Activated naive CD4-positive, alpha-beta T cell treated with anti-CD3 and anti-CD28 coated beads for 36 hours (primary cell): Measurements from ENCODE around the gene GOLGA6L9. TPM values are rescaled to one million over a fixed set of nuclear protein-coding genes. Genes with fewer than 3 reads are reported as not detected.
"Not testable (repeated sequence)": the region's sequence is repeated elsewhere in the genome, so short reads cannot be mapped to it uniquely, and the experiment has no call there.

Source experiments
- CTCF ChIA-PET: fragments of 350-600 bp; sonication (Branson Sonifier 250); formaldehyde crosslinking; loops from one replicate; lab custom pipeline; 2021; ENCODE audit warnings: antibody characterized with exemption; lab: Charles Lee
- DNase-seq: peaks from one replicate; pipeline ENCODE4 v3.0.0-alpha.2; 2020
- H3K27ac Mint-ChIP-seq: one replicate; pipeline ENCODE4 v1.8.0; 2021; ENCODE audit warnings: mild to moderate bottlenecking, mixed read lengths
- H3K27me3 Mint-ChIP-seq: one replicate; pipeline ENCODE4 v1.8.0; 2021; ENCODE audit warnings: low read depth, mixed read lengths
- H3K36me3 Mint-ChIP-seq: one replicate; pipeline ENCODE4 v1.8.0; 2021; ENCODE audit warnings: low read depth, mixed read lengths
- H3K4me1 Mint-ChIP-seq: one replicate; pipeline ENCODE4 v1.8.0; 2021; ENCODE audit warnings: low read depth, mixed read lengths
- H3K4me3 Mint-ChIP-seq: one replicate; pipeline ENCODE4 v1.8.0; 2021; ENCODE audit warnings: mild to moderate bottlenecking, moderate library complexity, mixed read lengths
- H3K9me3 Mint-ChIP-seq: one replicate; pipeline ENCODE4 v1.8.0; 2021; ENCODE audit warnings: mixed read lengths
- intact Hi-C: fragments of 100-400 bp; cut with micrococcal nuclease; formaldehyde crosslinking; loops from one replicate; pipeline ENCODE4 v1.15.1; 2023
- total RNA-seq, 2 experiments: library from RNA; stranded (reverse); gene quantifications; one replicate each; pipeline ENCODE4 v1.2.3, GENCODE V29; 2021

GOLGA6L9 gene, protein sequence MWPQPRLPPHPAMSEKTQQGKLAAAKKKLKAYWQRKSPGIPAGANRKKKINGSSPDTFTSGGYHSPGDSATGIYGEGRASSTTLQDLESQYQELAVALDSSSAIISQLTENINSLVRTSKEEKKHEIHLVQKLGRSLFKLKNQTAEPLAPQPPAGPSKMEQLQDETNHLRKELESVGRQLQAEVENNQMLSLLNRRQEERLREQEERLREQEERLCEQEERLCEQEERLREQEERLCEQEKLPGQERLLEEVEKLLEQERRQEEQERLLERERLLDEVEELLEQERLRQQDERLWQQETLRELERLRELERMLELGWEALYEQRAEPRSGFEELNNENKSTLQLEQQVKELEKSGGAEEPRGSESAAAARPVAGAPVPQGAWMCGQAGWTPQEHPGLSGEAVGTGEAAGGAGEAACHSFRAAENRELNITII
- 1 to 10 TPM; 1.8 to 2.1 TPM for total RNA-seq

GRCh38 chr15:82429693-82430092 is at the start of gene GOLGA6L9:
Gene GOLGA6L9 (plus strand): TSS chr15:82429816. CDS start chr15:82430080, 264 bp downstream.
- H3K4me1 Mint-ChIP-seq, H3K27ac Mint-ChIP-seq, H3K36me3 Mint-ChIP-seq, CTCF ChIA-PET, H3K4me3 Mint-ChIP-seq, intact Hi-C loops, H3K27me3 Mint-ChIP-seq, DNase-seq, H3K9me3 Mint-ChIP-seq: not testable (repeated sequence)

DNA sequence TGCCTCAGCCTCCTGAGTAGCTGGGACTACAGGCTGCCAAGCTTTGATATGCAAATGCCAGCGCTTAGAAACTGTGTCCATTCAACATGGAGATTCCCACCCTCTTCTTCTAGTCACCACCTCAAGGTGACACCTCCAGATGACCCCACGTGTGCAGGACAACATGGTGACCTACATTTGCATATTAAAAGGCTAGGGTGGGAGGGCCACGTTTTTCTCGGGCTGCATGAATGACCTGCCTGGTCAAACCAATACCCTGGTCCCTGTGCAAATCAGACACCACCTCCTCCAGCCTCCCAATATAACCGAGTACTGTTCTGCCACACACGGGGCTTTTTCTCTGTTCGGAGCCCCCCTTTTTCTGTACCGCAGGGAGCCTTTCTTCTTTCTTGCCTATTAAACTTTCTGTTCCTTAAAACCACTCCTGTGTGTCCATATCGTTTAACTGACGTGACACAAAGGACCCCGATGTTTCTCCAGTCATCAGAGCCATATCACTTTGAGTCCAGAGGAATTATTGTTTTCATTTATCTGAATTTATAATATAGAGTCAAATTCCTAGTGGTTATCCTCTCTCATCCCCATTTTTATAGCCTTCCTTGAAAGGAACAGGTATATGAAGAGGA is 48.2 kb upstream of the GOLGA6L9 start:
- H3K36me3 Mint-ChIP-seq, H3K4me3 Mint-ChIP-seq, H3K9me3 Mint-ChIP-seq, H3K27me3 Mint-ChIP-seq, intact Hi-C loops, CTCF ChIA-PET, H3K4me1 Mint-ChIP-seq, DNase-seq, H3K27ac Mint-ChIP-seq: not testable (repeated sequence)

GRCh38 chr15:82387209-82387608 is 42.4 kb upstream of the GOLGA6L9 start:
- CTCF ChIA-PET, DNase-seq, H3K4me1 Mint-ChIP-seq, H3K36me3 Mint-ChIP-seq, intact Hi-C loops, H3K27me3 Mint-ChIP-seq, H3K9me3 Mint-ChIP-seq, H3K4me3 Mint-ChIP-seq, H3K27ac Mint-ChIP-seq: not testable (repeated sequence)

GRCh38 chr15:82390152-82390551 is 39.5 kb upstream of the GOLGA6L9 start:
- H3K27me3 Mint-ChIP-seq, DNase-seq, H3K4me1 Mint-ChIP-seq, H3K4me3 Mint-ChIP-seq, H3K36me3 Mint-ChIP-seq, H3K9me3 Mint-ChIP-seq, H3K27ac Mint-ChIP-seq, intact Hi-C loops, CTCF ChIA-PET: not testable (repeated sequence)

- H3K27me3 Mint-ChIP-seq, intact Hi-C loops, H3K9me3 Mint-ChIP-seq, H3K27ac Mint-ChIP-seq, DNase-seq, CTCF ChIA-PET, H3K4me3 Mint-ChIP-seq, H3K4me1 Mint-ChIP-seq, H3K36me3 Mint-ChIP-seq: not testable (repeated sequence)
Observed at GRCh38 chr15:82392077-82392476, 37.5 kb upstream of the GOLGA6L9 start.

- CTCF ChIA-PET = no interaction called here
- DNase-seq = no peak
- H3K36me3 Mint-ChIP-seq = no peaks in the 10 kb centered on the region
- intact Hi-C loops = no loop called here
- no peaks in the 10 kb centered on the region for H3K27me3 Mint-ChIP-seq
- H3K4me1 Mint-ChIP-seq = peaks cover 5% of the 10 kb centered on the region
- no peak overlapping the region for H3K4me3 Mint-ChIP-seq
- no peak overlapping the region for H3K27ac Mint-ChIP-seq
- H3K9me3 Mint-ChIP-seq = peaks cover 2% of the 10 kb centered on the region
Observed at GRCh38 chr15:82393671-82394070, 35.9 kb upstream of the GOLGA6L9 start.

DNA sequence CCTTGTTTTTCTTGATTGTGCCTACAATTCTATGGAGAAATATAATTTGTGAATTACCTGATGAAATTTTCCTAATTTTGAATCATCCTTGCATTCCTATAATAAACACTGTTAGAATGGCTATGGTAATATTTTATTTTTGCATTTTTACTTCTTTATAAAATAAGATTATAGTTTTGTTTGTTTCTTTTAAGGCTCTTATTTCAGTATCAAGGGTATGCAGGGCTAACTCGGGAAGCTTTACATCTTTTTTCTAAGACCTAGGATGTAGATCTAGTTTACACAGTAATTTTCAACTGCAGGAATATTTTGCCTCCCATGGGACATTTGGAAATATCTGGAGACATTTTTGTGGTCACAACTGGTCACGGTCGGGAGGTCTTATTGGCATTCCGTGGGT is 33.8 kb upstream of the GOLGA6L9 start:
- intact Hi-C loops = not testable (repeated sequence)

GRCh38 chr15:82397817-82398216 is 31.8 kb upstream of the GOLGA6L9 start:
- Mint-ChIP-seq H3K27me3 (no peaks in the 10 kb centered on the region), H3K4me1 (peaks cover 4% of the 10 kb centered on the region), H3K9me3 (peaks cover 2% of the 10 kb centered on the region), H3K36me3 (no peaks in the 10 kb centered on the region), H3K27ac (no peak overlapping the region), H3K4me3 (no peak overlapping the region)
- intact Hi-C loops = no loop called here
- CTCF ChIA-PET = interaction anchor here (0.7 kb wide), 1 partner anchor 840 kb away, joined by 3 read pairs; no protein-coding TSS in a partner anchor
- DNase-seq = no peak

More for the DNA sequence above, 33.8 kb upstream of the GOLGA6L9 start:
- H3K9me3 Mint-ChIP-seq, DNase-seq, H3K4me3 Mint-ChIP-seq, H3K4me1 Mint-ChIP-seq, H3K36me3 Mint-ChIP-seq, CTCF ChIA-PET, H3K27ac Mint-ChIP-seq, H3K27me3 Mint-ChIP-seq: not testable (repeated sequence)

- CTCF ChIA-PET = interaction anchor here (0.7 kb wide), 1 partner anchor 841 kb away, joined by 3 read pairs; no protein-coding TSS in a partner anchor
- no peak overlapping the region for H3K27ac Mint-ChIP-seq
- no peaks in the 10 kb centered on the region for H3K27me3 Mint-ChIP-seq
- H3K9me3 Mint-ChIP-seq = peaks cover 2% of the 10 kb centered on the region
- no peaks in the 10 kb centered on the region for H3K36me3 Mint-ChIP-seq
- no peak overlapping the region for H3K4me3 Mint-ChIP-seq
- H3K4me1 Mint-ChIP-seq = peaks cover 4% of the 10 kb centered on the region
- intact Hi-C loops = no loop called here
- no peak for DNase-seq
Observed at GRCh38 chr15:82398785-82399184, 30.8 kb upstream of the GOLGA6L9 start.

- H3K36me3 Mint-ChIP-seq, H3K27ac Mint-ChIP-seq, CTCF ChIA-PET, H3K4me1 Mint-ChIP-seq, DNase-seq, H3K4me3 Mint-ChIP-seq, H3K9me3 Mint-ChIP-seq, H3K27me3 Mint-ChIP-seq: not testable (repeated sequence)
- intact Hi-C loops = loop anchor here (10.0 kb wide), 1 partner anchor 1115 kb away; no protein-coding TSS in a partner anchor
Observed at GRCh38 chr15:82399366-82400103, 30.1 kb upstream of the GOLGA6L9 start.

- H3K27ac Mint-ChIP-seq, H3K27me3 Mint-ChIP-seq, DNase-seq, H3K4me3 Mint-ChIP-seq, H3K36me3 Mint-ChIP-seq, CTCF ChIA-PET, H3K9me3 Mint-ChIP-seq: not testable (repeated sequence)
- intact Hi-C loops = loop anchor here (10.0 kb wide), 1 partner anchor 1117 kb away; no protein-coding TSS in a partner anchor
- H3K4me1 Mint-ChIP-seq = peaks cover 14% of the 10 kb centered on the region
Observed at GRCh38 chr15:82401918-82402317, 27.7 kb upstream of the GOLGA6L9 start.

- H3K4me1 Mint-ChIP-seq = peaks cover 14% of the 10 kb centered on the region
- H3K9me3 Mint-ChIP-seq, H3K36me3 Mint-ChIP-seq, DNase-seq, H3K27me3 Mint-ChIP-seq, CTCF ChIA-PET, H3K27ac Mint-ChIP-seq, H3K4me3 Mint-ChIP-seq: not testable (repeated sequence)
- intact Hi-C loops = loop anchor here (10.0 kb wide), 1 partner anchor 1118 kb away; no protein-coding TSS in a partner anchor
Observed at GRCh38 chr15:82402341-82402740, 27.3 kb upstream of the GOLGA6L9 start.
